GM12891 (cell line): Measurements from ENCODE around the gene ZNF688.

Source experiments
- DNase-seq: peaks from one replicate; pipeline ENCODE4 v3.0.0; 2011; ENCODE audit warnings: low spot score; ENCODE audit not compliant: insufficient read length
- FAIRE-seq: peaks from 2 replicates; lab custom pipeline; 2011; peaks lifted over from hg19 to GRCh38; lab: Jason Lieb, UNC
- PAX5 ChIP-seq: IDR thresholded peaks from 2 replicates; pipeline ENCODE4 v1.6.1; 2011; ENCODE audit warnings: low read length, moderate library complexity, mild to moderate bottlenecking; ENCODE audit not compliant: insufficient read depth, severe bottlenecking
- POLR2A ChIP-seq: IDR thresholded peaks from 2 replicates; pipeline ENCODE4 v1.6.1; 2011; ENCODE audit warnings: low read depth, low read length, control low read depth
- POLR2AphosphoS5 ChIP-seq: IDR thresholded peaks from 2 replicates; pipeline ENCODE4 v1.6.1; 2011; ENCODE audit warnings: low read depth, low read length, control low read depth
- POU2F2 ChIP-seq: IDR thresholded peaks from 2 replicates; pipeline ENCODE4 v1.6.1; 2011; ENCODE audit warnings: low read depth, mild to moderate bottlenecking, control low read depth, low read length, moderate library complexity
- SPI1 ChIP-seq: IDR thresholded peaks from 2 replicates; pipeline ENCODE4 v1.6.1; 2011; ENCODE audit warnings: low read depth, low read length, control low read depth
- TAF1 ChIP-seq: IDR thresholded peaks from 2 replicates; pipeline ENCODE4 v1.6.1; 2011; ENCODE audit warnings: low read depth, low read length, control low read depth

ZNF688 gene

GRCh38 chr16:30567991-30568638 is 3.4 kb downstream of the ZNF688 start:
- DNase-seq, result no peak
- peak; percentile 91 for FAIRE-seq
- TF ChIP-seq POLR2AphosphoS5 (no peak), POU2F2 (no peak), PAX5 (no peak), POLR2A (no peak), SPI1 (no peak), TAF1 (no peak)

GRCh38 chr16:30567160-30567990 is 4.1 kb downstream of the ZNF688 start:
- FAIRE-seq (no peak), DNase-seq (no peak)
- no peak for TF ChIP-seq PAX5
- TF ChIP-seq POU2F2, result no peak
- TF ChIP-seq POLR2A, result no peak
- no peak for TF ChIP-seq TAF1
- no peak for TF ChIP-seq POLR2AphosphoS5
- no peak for TF ChIP-seq SPI1

GRCh38 chr16:30566531-30566930 is 5.0 kb downstream of the ZNF688 start:
- DNase-seq (no peak), FAIRE-seq (no peak)

GRCh38 chr16:30565984-30566383 is 5.5 kb downstream of the ZNF688 start:
- DNase-seq, result no peak
- no peak for FAIRE-seq
- no peak for TF ChIP-seq PAX5
- TF ChIP-seq SPI1, result no peak
- TF ChIP-seq POLR2AphosphoS5, result no peak
- no peak for TF ChIP-seq POLR2A
- no peak for TF ChIP-seq POU2F2
- no peak for TF ChIP-seq TAF1

More at GRCh38 chr16:30566531-30566930, 5.0 kb downstream of the ZNF688 start:
- TF ChIP-seq PAX5 (no peak), POU2F2 (no peak), SPI1 (no peak), POLR2A (no peak), POLR2AphosphoS5 (no peak)

GRCh38 chr16:30565526-30565925 is 6.0 kb downstream of the ZNF688 start:
- no peak for FAIRE-seq
- no peak for DNase-seq
- TF ChIP-seq POU2F2 (no peak), PAX5 (no peak)

- TF ChIP-seq TAF1 (no peak), PAX5 (no peak), SPI1 (no peak), POLR2A (no peak), POU2F2 (no peak)
- DNase-seq, result no peak
- FAIRE-seq, result no peak
Observed at GRCh38 chr16:30562021-30562420, 9.5 kb downstream of the ZNF688 start.

GRCh38 chr16:30561089-30561816 is 10.3 kb downstream of the ZNF688 start:
- DNase-seq (no peak), FAIRE-seq (no peak)
- TF ChIP-seq TAF1 (peak; percentile 17), SPI1 (no peak), POU2F2 (no peak), PAX5 (no peak), POLR2AphosphoS5 (no peak), POLR2A (0 out of 2 replicates have a peak, but pooled peaks have one; percentile 13)

GRCh38 chr16:30559690-30560089 is 11.8 kb downstream of the ZNF688 start:
- FAIRE-seq (no peak), DNase-seq (no peak)
- TF ChIP-seq POLR2A (no peak), SPI1 (no peak), POU2F2 (no peak), TAF1 (no peak), PAX5 (no peak), POLR2AphosphoS5 (no peak)

GRCh38 chr16:30558789-30559377 is 12.6 kb downstream of the ZNF688 start:
- DNase-seq, result no peak
- FAIRE-seq, result no peak
- TF ChIP-seq TAF1 (no peak), SPI1 (no peak), PAX5 (no peak), POU2F2 (no peak), POLR2A (no peak)
